GM20000 (cell line): ENCODE data around the gene KCNQ2.

ENCODE experiments used
- DNase-seq: peaks from one replicate; pipeline ENCODE4 v3.0.0; 2012; ENCODE audit warnings: low spot score
- TF ChIP-seq, protein P1 (sequence below): IDR thresholded peaks from 2 replicates; pipeline ENCODE4 v1.5.1; 2012; ENCODE audit warnings: mild to moderate bottlenecking, control low read depth; ENCODE audit errors: extremely low read depth, missing control alignments

Gene KCNQ2

DNA sequence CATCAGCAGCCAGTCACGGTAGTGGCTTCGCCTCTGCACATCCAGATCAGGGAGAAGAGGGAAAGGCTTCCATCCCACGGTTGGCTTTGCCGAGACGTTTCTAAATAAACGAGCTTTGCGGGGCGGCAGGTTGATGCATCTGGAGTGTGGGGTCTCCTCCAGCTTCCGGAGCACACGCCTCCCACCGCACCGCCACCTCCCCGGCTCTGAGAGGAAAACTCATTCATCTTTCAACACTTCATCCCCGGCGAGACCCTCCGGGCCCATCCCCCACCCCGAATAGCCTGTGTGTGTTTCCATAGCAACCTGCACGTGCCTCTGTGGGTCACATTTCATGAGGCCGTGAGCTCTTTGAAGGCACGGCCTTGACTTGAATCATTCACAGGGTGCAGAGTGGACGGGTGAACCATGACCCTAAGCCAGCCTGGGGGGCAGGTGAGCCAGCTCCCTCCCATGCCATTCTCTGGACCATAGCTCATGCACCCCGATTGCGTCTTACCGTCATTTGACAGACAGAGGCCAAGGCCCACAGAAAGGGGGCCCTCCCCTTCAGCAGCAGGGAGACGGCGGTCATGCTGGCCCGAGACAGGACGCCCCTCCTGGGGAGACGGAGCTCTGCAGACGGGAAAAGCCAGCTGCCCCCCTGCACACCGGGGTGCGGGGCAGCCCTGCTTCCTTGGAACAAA, 95.1 kb downstream of the KCNQ2 start:
- DNase-seq = no peak

DNA sequence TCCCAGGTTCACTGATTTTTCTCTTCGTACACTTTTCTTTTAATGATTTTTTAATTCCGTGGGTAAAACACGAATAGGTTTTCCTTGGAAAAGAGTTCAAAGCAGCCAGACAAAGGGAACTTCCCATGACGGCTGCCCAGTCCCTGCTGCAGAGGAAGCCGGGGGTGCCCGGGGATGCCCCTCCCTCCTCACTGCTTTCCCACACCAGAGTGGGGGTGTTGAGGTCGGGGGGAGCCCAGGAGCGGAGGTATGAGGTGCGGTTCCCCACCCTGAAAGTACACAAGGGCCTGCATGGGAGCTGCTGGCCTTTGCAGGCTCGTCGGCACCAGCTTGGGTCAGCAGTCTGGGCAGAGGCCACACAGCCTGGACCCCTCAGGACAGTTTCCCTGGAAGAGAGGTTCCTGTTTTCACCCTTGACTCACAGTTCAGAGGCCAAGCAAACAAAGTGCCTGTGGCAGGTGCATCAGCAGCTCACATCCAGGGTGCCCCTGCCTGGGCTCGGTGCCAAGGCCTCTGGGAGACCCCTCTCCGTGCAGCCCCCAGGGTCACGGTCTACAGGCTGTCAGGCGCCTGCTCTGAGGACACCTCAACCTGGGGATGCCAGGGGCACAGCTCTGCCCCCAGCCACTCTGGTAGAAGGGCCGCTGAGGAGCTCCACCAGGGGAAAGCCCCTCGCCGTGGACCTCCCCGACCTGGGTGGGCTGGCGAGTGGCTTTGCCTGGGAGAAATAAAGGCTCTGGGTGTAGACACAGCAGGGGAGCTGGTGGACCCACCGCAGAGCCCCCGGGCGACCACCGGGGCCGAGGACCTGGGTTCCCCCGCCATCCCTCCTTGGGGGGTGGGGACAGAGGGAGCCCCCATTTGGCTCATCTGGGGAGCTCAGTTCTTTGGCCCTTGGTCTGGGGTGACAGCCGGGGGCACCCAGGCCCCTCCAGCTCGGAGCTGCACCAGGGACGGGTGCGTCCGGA, 95.9 kb downstream of the KCNQ2 start:
- DNase-seq = no peak

More for the DNA sequence above, 95.1 kb downstream of the KCNQ2 start:
- TF ChIP-seq, protein P1, sequence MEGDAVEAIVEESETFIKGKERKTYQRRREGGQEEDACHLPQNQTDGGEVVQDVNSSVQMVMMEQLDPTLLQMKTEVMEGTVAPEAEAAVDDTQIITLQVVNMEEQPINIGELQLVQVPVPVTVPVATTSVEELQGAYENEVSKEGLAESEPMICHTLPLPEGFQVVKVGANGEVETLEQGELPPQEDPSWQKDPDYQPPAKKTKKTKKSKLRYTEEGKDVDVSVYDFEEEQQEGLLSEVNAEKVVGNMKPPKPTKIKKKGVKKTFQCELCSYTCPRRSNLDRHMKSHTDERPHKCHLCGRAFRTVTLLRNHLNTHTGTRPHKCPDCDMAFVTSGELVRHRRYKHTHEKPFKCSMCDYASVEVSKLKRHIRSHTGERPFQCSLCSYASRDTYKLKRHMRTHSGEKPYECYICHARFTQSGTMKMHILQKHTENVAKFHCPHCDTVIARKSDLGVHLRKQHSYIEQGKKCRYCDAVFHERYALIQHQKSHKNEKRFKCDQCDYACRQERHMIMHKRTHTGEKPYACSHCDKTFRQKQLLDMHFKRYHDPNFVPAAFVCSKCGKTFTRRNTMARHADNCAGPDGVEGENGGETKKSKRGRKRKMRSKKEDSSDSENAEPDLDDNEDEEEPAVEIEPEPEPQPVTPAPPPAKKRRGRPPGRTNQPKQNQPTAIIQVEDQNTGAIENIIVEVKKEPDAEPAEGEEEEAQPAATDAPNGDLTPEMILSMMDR = no peak

DNA sequence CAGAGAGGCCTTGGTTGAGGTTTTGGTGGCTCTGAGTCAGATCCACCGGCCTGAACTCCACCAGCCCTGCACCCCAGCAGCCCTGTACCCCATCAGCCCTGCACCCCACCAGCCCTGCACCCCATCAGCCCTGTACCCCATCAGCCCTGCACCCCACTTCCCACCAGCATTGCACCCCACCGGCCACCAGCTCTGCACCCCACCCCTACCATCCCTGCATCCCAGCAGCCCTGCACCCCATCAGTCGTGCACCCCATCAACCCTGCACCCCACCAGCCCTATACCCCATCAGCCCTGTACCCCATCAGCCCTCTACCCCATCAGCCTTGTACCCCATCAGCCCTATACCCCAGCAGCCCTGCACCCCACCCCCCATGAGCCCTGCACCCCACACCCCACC, 97.0 kb downstream of the KCNQ2 start:
- no peak for DNase-seq
- TF ChIP-seq, protein P1 = no peak

More for the DNA sequence above, 95.9 kb downstream of the KCNQ2 start:
- TF ChIP-seq, protein P1 = no peak

DNA sequence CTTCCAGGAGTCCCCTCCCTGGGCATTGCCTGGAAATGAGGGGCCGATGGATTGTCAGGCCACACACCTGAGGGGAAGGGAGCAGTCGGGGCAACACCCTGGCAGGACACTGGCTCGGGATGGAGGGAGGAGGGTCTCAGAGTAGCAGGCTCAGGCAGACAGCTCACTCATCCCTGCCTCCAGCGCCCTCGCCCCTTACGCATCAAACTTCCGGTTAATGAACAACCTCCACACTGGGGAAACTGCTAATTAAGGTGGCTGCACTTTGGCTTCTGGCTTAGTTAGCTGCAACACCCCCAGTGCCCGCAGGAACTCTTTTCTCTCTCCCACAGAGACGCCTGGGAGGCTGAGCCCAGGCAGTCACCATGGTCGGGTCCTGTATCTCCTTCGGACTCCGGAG, 98.0 kb downstream of the KCNQ2 start:
- TF ChIP-seq, protein P1 = no peak
- DNase-seq = no peak

DNA sequence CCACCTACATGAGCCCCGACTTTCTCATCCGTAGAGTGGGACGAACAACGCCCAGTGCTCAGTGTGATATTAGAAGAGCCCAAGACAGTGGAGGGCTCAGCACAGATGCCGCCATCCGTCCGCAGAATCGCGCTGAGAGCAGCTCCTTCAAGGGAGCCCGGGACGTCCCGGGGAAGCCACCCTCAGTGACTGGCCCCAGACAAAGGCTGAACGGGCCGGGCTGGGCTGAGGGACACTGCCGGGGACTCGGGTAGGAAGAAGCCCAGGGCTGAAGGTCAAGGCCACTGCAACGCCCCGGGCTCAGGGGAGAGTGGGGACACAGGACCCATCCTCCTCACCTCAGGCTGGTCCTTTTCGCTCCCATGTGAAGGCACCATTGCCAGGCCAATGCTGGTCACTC, 98.5 kb downstream of the KCNQ2 start:
- no peak for DNase-seq
- TF ChIP-seq, protein P1 = no peak

- DNase-seq = no peak
- TF ChIP-seq, protein P1 = no peak
These were observed 99.2 kb downstream of the KCNQ2 start for GRCh38 chr20:63372971-63373885.
